Fibroblast of mammary gland (primary cell): ENCODE measurements around the gene TRPM3.
"Not testable (repeated sequence)": the region's sequence is repeated elsewhere in the genome, so short reads cannot be mapped to it uniquely, and the experiment has no call there.

Source experiments
- DNase-seq: peaks from one replicate; pipeline ENCODE4 v3.0.0-alpha.2; 2010; ENCODE audit warnings: low read depth
- H3K4me3 ChIP-seq: 2 replicates; pipeline ENCODE4 v1.5.1; 2011; ENCODE audit warnings: low read depth, mild to moderate bottlenecking, low read length, moderate library complexity; ENCODE audit not compliant: control insufficient read depth
- TF ChIP-seq, protein P1 (sequence below): conservative IDR thresholded peaks from 2 replicates; pipeline ENCODE4 v1.5.1; 2011; ENCODE audit warnings: low read depth, low read length, inconsistent platforms; ENCODE audit not compliant: control insufficient read depth, insufficient read depth

TRPM3 gene

DNA sequence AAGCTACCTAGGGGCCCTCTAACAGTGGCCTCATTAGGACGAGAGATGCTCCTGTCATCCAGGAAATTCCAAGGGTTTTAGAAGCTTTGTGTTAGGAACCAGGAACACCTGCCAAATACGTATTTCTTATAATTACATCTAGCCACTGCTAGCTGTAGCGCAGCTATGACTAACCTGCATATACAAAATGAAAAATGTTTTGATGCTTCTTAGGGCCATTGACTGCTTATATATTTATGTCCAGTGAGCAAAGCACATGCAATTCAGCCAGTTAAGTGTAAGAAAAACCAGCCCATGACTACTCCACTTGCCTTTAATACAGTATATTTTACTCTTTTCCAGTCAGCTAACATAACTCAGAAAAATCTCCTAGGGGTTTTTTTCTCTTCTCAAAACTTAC lies 143.3 kb downstream of the TRPM3 start:
- DNase-seq = no peak
- H3K4me3 ChIP-seq = no peak overlapping the region
- TF ChIP-seq, protein P1, sequence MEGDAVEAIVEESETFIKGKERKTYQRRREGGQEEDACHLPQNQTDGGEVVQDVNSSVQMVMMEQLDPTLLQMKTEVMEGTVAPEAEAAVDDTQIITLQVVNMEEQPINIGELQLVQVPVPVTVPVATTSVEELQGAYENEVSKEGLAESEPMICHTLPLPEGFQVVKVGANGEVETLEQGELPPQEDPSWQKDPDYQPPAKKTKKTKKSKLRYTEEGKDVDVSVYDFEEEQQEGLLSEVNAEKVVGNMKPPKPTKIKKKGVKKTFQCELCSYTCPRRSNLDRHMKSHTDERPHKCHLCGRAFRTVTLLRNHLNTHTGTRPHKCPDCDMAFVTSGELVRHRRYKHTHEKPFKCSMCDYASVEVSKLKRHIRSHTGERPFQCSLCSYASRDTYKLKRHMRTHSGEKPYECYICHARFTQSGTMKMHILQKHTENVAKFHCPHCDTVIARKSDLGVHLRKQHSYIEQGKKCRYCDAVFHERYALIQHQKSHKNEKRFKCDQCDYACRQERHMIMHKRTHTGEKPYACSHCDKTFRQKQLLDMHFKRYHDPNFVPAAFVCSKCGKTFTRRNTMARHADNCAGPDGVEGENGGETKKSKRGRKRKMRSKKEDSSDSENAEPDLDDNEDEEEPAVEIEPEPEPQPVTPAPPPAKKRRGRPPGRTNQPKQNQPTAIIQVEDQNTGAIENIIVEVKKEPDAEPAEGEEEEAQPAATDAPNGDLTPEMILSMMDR = no peak

DNA sequence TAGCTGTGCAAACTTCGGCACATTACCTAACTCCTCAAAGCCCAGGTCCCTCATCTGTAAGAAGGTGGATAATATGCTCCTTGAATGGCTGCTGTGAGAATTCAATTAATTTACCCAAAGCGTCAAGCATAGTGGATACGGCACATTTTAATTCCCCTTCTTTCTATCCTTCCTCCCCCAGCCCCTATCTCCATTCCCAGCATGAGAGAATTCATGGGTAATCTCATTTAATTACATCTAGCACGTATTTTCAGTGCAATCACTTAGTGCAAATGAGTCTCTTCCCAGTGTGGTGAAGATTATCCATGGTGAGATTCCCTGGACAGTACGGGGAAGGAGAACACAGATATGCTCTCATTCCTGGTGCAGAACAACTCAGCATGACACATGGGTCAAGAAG lies 145.6 kb downstream of the TRPM3 start:
- DNase-seq = no peak
- TF ChIP-seq, protein P1 = no peak
- H3K4me3 ChIP-seq = no peak overlapping the region

DNA sequence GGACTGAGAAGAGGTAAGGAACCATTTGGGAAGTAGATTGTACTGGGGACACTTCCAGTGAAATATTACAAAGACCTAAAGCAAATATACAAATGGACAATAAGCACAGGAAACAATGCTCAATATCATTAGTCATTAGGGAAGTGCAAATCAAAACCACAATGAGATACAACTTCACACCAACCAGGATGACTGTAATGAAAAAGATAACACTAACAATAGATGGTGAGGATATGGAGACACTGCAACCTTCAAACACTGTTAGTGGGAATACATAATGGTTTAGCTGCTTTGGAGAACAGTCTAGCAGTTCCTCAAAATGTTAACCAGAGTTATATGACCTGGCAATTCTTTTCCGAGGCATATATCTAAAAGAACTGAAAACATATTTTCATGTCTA lies 149.7 kb downstream of the TRPM3 start:
- no peak overlapping the region for H3K4me3 ChIP-seq
- no peak for DNase-seq
- TF ChIP-seq, protein P1 = no peak

DNA sequence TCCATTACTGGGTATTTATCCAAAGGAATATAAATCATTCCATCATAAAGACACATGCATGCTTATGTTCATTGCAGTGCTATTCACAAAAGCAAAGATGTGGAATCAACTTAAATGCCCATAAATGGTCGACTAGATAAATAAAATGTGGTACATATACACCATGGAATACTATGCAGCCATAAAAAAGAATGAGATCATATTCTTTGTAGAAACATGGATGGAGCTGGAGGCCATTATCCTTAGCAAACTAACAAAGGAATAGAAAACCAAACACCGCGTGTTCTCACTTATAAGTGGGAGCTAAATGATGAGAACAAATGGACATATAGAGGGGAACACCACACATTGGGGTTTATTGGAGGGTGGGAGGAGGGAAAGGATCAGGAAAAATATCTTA lies 155.0 kb downstream of the TRPM3 start:
- DNase-seq, H3K4me3 ChIP-seq: not testable (repeated sequence)

DNA sequence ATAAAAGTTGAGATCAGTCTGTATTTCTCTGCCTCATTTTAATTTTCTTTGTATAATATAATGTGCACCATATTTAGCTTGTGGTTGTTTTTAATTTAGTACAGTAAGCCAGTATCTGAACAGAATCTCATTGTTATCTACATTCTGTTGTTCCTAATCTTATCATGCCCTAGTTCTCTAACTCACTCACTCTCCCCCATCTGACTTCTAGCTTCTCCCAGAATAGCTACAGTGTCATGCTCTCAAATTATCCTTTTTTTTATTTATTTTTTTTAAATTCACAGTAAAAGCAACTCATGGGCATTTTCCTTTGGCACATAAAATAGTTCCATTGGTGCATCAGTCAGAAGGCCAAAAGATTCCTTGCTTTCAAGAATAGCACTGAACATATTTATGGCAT lies 156.6 kb downstream of the TRPM3 start:
- no peak for DNase-seq
- H3K4me3 ChIP-seq = no peak overlapping the region
- TF ChIP-seq, protein P1 = no peak

DNA sequence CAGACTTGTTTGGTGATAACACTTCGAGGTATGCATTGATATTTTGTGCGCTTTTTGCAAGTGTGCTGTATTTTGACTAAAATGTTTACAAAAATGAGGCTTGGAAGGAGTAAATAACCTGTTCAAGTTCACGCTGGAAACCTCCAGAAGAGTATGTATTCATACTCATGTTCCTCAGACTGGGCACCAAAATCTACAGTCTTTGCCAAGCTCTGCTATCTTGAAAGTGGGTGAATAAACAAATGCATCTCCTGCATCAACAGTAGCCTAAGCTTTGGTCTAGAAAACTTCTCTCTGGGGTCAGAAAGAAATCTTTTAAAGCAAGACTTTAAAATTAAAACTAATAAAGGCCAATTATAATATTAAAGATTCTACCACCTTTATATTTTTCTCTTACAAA lies 157.9 kb downstream of the TRPM3 start:
- TF ChIP-seq, protein P1 = no peak
- no peak for DNase-seq
- no peak overlapping the region for H3K4me3 ChIP-seq

DNA sequence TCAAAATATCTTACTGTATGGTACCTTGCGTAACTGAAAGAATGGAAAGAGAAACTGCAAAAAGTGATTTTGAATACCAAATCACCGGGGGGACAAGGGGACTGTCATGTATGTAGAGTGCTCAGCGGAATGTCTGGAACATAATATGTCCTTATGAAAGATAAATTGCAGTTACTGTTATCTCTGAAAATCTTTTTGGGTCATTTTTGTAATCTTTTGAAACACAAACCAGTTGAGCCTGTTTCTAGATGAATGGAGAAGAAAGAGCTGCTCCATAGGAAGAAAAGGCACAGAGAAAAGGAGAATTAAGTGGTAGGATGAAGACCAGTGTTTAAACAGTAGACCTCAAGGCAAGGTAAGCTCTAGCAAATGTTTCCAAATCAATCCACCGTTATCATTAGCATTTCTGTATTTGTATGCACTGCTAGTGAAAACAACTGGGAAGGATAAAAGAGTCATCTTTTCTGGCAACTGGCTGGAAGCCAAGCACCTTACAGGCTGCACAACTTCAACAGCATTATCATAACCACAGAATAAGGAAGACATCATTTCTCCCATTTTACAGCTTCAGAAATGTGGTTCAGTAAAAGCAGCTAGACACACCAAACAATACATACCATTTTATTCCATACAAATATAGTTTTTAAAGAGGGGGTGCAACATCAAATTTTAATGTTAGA lies 158.5 kb downstream of the TRPM3 start:
- H3K4me3 ChIP-seq = no peak overlapping the region
- TF ChIP-seq, protein P1 = no peak
- peak; percentile 19 for DNase-seq
